WI38 (cell line): ENCODE measurements around the gene ARSA.
A peak's percentile ranks its signal among the peaks of the same experiment; 100 is the strongest.

Experiments used
- H3K4me3 ChIP-seq: 2 replicates; pipeline ENCODE4 v1.5.1; 2011; ENCODE audit warnings: low read depth, mild to moderate bottlenecking, control low read depth, low read length
- CTCF ChIP-seq: IDR thresholded peaks from 2 replicates; pipeline ENCODE4 v1.5.1; 2012; ENCODE audit warnings: low read depth, mild to moderate bottlenecking, control low read depth, low read length

The ARSA gene

GRCh38 chr22:50627642-50628542 lies at the start of gene ARSA:
Gene ARSA (minus strand): TSS chr22:50628152. CDS start chr22:50627779, 373 bp downstream.
- TF ChIP-seq CTCF = peak; percentile 22; the same call in 1 of the 2 replicates
- peak within 1 kb of the TSS; percentile 88 for H3K4me3 ChIP-seq

- no peak for TF ChIP-seq CTCF
- no peak overlapping the region for H3K4me3 ChIP-seq
Observed at GRCh38 chr22:50676661-50677492, 48.9 kb upstream of the ARSA start.

GRCh38 chr22:50676180-50676636 lies 48.3 kb upstream of the ARSA start:
- no peak for TF ChIP-seq CTCF
- H3K4me3 ChIP-seq = no peak overlapping the region

- no peak overlapping the region for H3K4me3 ChIP-seq
Observed at GRCh38 chr22:50675553-50676179, 47.7 kb upstream of the ARSA start.

GRCh38 chr22:50674606-50675552 lies 46.9 kb upstream of the ARSA start:
- H3K4me3 ChIP-seq = no peak overlapping the region
- no peak for TF ChIP-seq CTCF

More at GRCh38 chr22:50675553-50676179, 47.7 kb upstream of the ARSA start:
- no peak for TF ChIP-seq CTCF

- H3K4me3 ChIP-seq = no peak overlapping the region
- no peak for TF ChIP-seq CTCF
Observed at GRCh38 chr22:50674130-50674500, 46.2 kb upstream of the ARSA start.
